Gastrocnemius medialis (tissue), 4 donors: Measurements from ENCODE around the gene SERPINA5.

Experiments
- CTCF ChIP-seq, 5 experiments: fragments of 450-650 bp in 3 of 5; fragments of 200-600 bp in 2 of 5; sonication (generic) in 2 of 5; IDR thresholded peaks in 4 of 5; conservative IDR thresholded peaks in 1 of 5; 1 replicate in 4 of 5; 2 replicates in 1 of 5; pipeline ENCODE4 v1.5.1; 2016 to 2019; ENCODE audit warnings: antibody characterized with exemption in 5 of 5, mild to moderate bottlenecking in 3 of 5, moderate library complexity in 3 of 5
- POLR2A ChIP-seq, 2 donors: fragments of 450-650 bp; IDR thresholded peaks; one replicate each; pipeline ENCODE4 v1.6.1; 2017; ENCODE audit warnings: antibody characterized with exemption in 2 of 2, mild to moderate bottlenecking in 2 of 2, moderate library complexity in 2 of 2

- TF ChIP-seq CTCF (IDR thresholded peaks at IDR 0.05 in 4 of 5, conservative IDR thresholded peaks at IDR 0.05 in 1 of 5), result no peak
- TF ChIP-seq POLR2A (IDR thresholded peaks at IDR 0.05), result no peak
These were observed 23.9 kb upstream of the SERPINA5 start for GRCh38 chr14:94557327-94557726.
